HG02885 (cell line): ENCODE data around the gene PPP2R5C.

Experiments
- ATAC-seq: cut with Tn5 transposase; IDR thresholded peaks from one replicate; pipeline ENCODE4 v1.9.1; 2021; ENCODE audit warnings: mild to moderate bottlenecking; ENCODE audit not compliant: unreplicated experiment, poor library complexity

Gene PPP2R5C

GRCh38 chr14:101834397-101834796 is 72.9 kb downstream of the PPP2R5C start:
- no peak for ATAC-seq

- ATAC-seq: no peak
Observed at GRCh38 chr14:101834800-101835547, 73.5 kb downstream of the PPP2R5C start.

DNA sequence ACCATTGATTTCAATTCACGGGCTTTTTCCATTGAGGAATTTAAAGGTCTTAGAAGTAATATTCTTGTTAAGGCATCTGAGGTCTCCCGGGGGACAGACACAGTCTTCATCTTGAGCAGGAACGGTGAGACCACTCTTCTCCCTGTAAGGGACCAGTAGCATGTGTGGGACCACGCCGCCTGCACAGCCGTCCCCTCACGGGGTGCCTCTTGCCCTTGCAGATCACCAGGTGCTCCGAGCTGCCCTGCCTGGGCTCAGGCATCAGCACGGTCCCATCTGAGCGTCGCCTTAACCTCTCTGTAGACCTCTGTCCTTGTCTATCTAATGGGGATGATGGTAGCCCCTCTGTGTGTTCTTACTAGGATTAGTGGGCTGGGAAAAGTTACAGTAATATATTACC is 74.1 kb downstream of the PPP2R5C start:
- ATAC-seq: no peak

DNA sequence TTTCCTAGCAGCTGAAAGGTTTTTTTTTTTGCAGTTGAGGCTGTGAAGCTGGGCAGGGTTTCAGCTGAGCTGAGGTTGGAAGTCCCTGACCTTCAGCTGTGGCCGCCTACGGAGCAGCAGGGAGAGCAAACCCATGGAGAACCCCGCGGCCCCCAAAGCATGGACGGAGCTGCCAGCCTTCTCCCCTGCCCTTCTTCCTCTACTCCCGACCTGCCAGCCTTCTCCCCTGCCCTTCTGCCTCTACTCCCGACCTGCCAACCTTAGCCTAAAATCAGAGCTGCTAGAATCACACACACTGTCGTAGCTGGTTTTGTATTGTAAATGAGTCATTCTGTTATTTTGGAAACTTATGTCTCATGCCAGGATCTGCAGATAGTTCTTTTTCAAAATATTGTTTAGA is 74.6 kb downstream of the PPP2R5C start:
- no peak for ATAC-seq

DNA sequence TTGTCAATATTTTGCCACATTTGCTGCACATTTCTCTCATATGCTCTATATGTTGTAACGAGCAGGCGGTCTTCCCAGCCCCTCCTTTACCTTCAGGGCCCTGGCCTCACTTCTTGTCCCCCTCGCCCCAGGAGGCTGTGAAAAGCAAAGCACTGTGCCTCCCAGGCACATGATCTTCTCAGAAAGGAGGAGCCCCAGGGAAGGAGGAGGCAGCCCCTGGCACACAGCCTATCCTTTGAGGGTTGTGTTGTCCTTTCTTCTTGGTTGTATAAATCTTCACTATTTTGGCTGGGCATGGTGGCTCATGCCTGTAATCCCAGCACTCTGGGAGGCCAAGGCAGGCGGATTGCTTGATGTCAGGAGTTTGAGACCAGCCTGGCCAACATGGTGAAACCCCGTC is 77.0 kb downstream of the PPP2R5C start:
- no peak for ATAC-seq

DNA sequence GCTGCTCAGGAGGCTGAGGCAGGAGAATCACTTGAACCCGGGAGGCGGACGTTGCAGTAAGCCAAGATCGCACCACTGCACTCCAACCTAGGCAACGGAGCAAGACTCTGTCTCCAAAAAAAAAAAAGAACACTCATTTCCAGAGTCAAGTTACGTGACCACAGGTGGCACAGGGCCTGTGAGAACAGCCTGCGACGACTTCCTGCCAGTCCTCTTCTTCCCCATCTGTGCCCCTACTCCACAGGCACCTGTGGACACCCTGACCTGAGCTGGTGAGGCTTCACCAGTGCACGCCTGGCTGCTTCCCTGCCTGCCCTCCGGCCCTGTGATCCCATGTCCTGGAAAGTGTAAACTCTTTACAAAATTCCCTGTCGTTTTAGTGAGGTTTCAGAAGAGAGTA is 77.7 kb downstream of the PPP2R5C start:
- ATAC-seq: peak; percentile 50

- ATAC-seq: no peak
Observed at GRCh38 chr14:101839661-101840060, 78.2 kb downstream of the PPP2R5C start.

DNA sequence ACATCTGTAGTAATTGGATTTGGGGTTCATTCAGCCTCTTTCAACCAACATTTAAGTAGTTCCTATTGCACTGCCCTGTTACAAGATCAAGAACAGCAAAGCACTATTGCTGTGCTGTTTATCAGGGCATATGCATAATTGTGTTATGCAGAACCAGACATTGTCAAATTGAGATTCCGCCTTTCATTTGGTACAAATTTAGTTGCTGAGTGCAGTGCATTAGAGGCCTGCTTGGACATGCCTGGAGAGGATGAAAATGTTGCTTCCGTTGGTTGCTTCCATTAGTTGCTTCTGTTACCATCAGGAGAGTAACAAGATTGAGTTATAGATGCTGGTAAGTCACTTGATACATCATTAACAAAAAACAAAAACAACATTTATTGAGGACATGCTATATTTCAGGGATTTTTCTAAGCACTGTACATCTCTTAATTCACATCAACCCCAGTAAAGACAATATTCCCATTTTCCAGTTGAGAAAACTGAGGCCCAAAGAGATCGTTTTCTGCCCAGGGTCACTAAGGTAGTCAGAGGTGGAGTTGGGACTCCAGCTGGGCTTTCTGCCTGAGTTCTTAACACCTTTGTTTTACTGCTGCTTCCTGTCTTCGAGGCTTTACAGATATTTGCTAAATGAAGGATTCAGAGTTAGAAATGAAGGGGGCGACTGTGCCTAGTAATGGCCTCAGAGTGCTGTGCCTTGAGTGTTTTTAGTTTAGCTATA is 79.3 kb downstream of the PPP2R5C start:
- ATAC-seq: no peak

DNA sequence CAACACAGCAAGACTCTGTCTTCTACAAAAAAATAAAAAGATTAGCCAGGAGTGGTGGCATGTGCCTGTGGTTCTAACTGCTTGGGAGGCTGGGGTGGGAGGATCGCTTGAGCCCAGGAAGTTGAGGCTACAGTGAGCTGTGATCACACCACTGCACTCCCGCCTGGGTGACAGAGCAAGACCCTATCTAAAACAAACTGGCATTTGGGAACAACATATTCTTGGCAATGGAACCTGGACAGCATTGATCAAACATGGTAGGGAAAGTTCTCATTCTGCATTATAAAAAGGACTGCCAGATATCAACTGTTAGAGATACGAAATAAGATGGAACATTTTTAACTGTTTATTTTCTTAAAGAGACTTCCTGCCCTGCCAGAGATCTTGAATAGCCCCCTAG is 81.5 kb downstream of the PPP2R5C start:
- no peak for ATAC-seq

DNA sequence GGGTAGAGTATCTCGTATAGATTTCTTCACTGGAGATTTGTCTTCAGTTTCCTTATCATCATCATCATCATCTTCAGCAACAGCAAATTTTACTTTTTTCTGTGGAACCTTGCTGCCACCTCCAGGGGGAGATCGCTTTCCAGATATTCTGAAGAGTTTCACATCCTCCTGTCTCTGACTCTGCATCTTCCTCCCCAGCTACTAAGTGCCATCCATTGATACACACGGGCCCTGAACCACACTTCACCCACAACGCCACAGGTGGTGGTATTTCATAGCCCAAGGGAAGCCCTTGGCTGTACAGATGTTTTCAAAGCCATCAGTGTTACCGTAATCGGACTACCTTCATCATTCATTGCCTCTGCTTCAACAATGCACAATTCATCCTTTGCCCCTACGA is 82.2 kb downstream of the PPP2R5C start:
- peak; percentile 63 for ATAC-seq

DNA sequence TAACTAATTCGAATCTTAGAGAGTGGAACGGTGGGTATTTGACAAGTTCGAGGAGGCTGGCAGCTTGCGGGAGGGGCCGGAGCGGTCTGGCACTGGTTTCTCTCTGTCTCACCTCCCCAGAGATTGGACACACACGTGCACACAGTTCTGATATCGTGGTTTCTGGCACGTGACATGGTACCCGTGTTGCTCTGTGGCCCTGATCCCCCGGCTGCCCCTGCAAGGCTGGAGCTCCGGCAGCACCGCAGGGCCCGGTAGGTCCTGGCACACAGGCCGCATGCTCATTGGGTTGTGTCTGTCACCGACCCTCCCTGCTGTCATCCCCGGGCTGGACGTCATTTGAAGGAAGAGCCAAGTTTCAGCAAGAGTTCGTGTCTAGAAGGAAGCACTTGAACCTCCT is 82.7 kb downstream of the PPP2R5C start:
- ATAC-seq: no peak

GRCh38 chr14:101844751-101845150 is 83.2 kb downstream of the PPP2R5C start:
- ATAC-seq: no peak

DNA sequence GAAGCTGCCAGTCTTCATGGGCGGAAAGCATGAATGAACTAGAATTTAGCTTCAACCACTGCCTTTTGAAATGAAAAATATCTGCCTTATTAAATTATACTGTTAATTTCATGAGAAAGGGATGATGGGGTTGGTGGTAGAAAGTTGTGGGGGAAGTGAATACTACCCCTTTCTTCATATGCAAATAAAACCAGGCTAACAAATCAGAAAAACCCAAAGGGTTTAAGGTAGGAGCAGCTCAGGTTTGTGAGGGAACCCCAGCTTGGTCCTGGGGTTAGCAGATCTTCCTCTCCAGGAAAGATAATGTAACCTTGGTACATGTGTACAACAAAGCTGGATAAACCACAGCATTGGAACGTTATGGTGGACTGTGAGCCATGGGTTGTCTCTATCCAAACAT is 84.0 kb downstream of the PPP2R5C start:
- ATAC-seq: no peak

- no peak for ATAC-seq
Observed at GRCh38 chr14:101845896-101846295, 84.4 kb downstream of the PPP2R5C start.

DNA sequence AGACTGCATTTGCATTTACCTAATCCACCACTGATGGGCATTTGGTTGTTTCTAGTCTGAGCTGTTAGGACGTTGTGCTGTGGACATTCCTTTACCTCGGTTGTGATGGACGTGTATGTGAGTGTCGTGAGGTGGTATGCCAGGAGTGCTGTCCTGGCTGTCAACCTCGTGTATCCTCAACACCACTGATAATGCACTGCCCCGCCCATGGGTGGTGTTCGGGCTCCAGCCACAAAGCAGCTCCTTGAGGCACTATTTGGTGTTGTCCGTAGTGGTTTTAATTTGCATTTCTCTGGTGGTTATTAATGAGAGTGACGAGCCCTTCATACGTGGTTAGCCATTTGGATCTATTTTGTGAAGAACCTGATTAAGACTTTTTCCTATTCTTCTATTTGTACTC is 87.6 kb downstream of the PPP2R5C start:
- ATAC-seq: peak; percentile 62

DNA sequence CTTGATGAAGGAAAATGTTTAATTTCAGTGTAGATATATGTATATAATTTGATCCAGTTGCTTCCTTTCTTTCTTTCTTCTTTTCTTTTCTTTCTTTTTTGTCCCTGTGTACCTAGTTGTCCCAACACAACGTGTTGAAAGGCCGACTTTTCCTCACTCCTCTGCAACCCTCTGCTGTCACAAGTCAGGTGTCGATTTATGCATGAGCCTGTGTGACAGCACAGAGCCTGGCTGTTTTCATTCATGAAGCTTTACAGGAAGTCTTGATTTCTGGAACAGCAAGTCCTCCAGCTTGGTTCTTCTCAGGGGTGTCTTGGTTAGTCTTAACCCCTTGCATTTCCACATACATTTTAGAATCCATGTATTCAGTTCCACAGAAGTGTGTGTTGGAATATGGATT is 88.1 kb downstream of the PPP2R5C start:
- ATAC-seq: no peak

- no peak for ATAC-seq
Observed at GRCh38 chr14:101851183-101851582, 89.7 kb downstream of the PPP2R5C start.

GRCh38 chr14:101851736-101852405 is 90.4 kb downstream of the PPP2R5C start:
- no peak for ATAC-seq

- ATAC-seq: no peak
Observed at GRCh38 chr14:101852785-101853184, 91.3 kb downstream of the PPP2R5C start.

- ATAC-seq: no peak
Observed at GRCh38 chr14:101853455-101854018, 92.0 kb downstream of the PPP2R5C start.

- no peak for ATAC-seq
Observed at GRCh38 chr14:101854366-101854765, 92.9 kb downstream of the PPP2R5C start.
